IPS-NIHi11 (cell line): ENCODE data around the gene PRR12.
"Not testable (repeated sequence)": the region's sequence is repeated elsewhere in the genome, so short reads cannot be mapped to it uniquely, and the experiment has no call there.

Experiments used
- DNase-seq: peaks from one replicate; pipeline ENCODE4 v3.0.0; 2012; ENCODE audit warnings: mixed read lengths, low spot score

PRR12 gene

GRCh38 chr19:49616532-49616931, 25.6 kb downstream of the PRR12 start:
- no peak for DNase-seq

GRCh38 chr19:49616945-49617344, 26.0 kb downstream of the PRR12 start:
- DNase-seq: no peak

GRCh38 chr19:49617860-49618259, 26.9 kb downstream of the PRR12 start:
- not testable (repeated sequence) for DNase-seq

GRCh38 chr19:49624967-49625910, 34.3 kb downstream of the PRR12 start:
- peak; percentile 51 for DNase-seq

- DNase-seq: no peak
Measured at GRCh38 chr19:49626226-49626625, 35.2 kb downstream of the PRR12 start.

- DNase-seq: no peak
Measured at GRCh38 chr19:49629659-49630058, 38.7 kb downstream of the PRR12 start.

- DNase-seq: no peak
Measured at GRCh38 chr19:49631014-49631588, 40.1 kb downstream of the PRR12 start.

- DNase-seq: no peak
Measured at GRCh38 chr19:49631610-49632192, 40.7 kb downstream of the PRR12 start.

GRCh38 chr19:49632576-49632975, 41.6 kb downstream of the PRR12 start:
- DNase-seq: no peak

GRCh38 chr19:49633273-49633672, 42.3 kb downstream of the PRR12 start:
- not testable (repeated sequence) for DNase-seq

- DNase-seq: no peak
Measured at GRCh38 chr19:49635530-49636232, 44.7 kb downstream of the PRR12 start.

GRCh38 chr19:49636233-49636932, 45.4 kb downstream of the PRR12 start:
- DNase-seq: no peak

- peak; percentile 65 for DNase-seq
Measured at GRCh38 chr19:49637821-49638738, 47.1 kb downstream of the PRR12 start.

- DNase-seq: no peak
Measured at GRCh38 chr19:49639401-49640112, 48.6 kb downstream of the PRR12 start.

GRCh38 chr19:49640113-49640898, 49.3 kb downstream of the PRR12 start, which contains the start of gene RRAS:
Gene RRAS, minus strand, starts transcription at chr19:49640143. Its CDS starts 45 bp downstream, at chr19:49640098.
- peak; percentile 92 for DNase-seq

- DNase-seq: peak; percentile 94
Measured at GRCh38 chr19:49641688-49642491, 50.9 kb downstream of the PRR12 start, which contains the start of gene SCAF1. Gene SCAF1, plus strand, starts transcription at chr19:49642209. Its CDS starts 2,818 bp downstream, at chr19:49645027.

GRCh38 chr19:49642492-49643035, 51.6 kb downstream of the PRR12 start:
- DNase-seq: no peak

GRCh38 chr19:49643466-49643865, 52.5 kb downstream of the PRR12 start:
- DNase-seq: no peak
